Measurements from ENCODE around the gene BUD13. TPM values are rescaled to one million over a fixed set of nuclear protein-coding genes. Genes with fewer than 3 reads are reported as not detected.
A peak's percentile ranks its signal among the peaks of the same experiment; 100 is the strongest.
"Not testable (repeated sequence)": the region's sequence is repeated elsewhere in the genome, so short reads cannot be mapped to it uniquely, and the experiment has no call there.

Gene BUD13
- polyA plus RNA-seq, 4 donors = 33.8 to 40.4 (median 36.7) TPM

- no peak for DNase-seq (ENCODE audit: low read depth in 4 of 4, low spot score in 3 of 4)
Measured at GRCh38 chr11:116771935-116772334, 852 bp downstream of the BUD13 start.

DNA sequence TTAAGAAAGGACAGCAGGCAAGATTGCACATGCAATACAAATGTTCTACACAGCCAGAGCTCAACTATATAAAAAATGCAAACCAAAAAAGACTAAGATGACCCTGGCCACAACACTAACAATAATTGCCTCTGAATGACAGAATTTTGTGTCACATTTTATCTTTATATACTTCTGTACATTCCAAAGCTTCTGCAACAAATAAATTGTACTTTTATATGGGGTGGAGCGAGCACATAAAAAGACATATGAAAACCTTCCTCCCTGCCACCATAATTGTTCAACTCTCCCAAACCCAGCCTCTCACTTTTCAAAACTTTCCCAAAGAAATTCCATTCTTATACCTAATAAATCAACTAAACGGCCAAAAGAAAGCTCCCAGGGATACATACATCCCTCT is 10.7 kb downstream of the BUD13 start:
- DNase-seq (ENCODE audit: low read depth in 4 of 4, low spot score in 3 of 4) = no peak

DNA sequence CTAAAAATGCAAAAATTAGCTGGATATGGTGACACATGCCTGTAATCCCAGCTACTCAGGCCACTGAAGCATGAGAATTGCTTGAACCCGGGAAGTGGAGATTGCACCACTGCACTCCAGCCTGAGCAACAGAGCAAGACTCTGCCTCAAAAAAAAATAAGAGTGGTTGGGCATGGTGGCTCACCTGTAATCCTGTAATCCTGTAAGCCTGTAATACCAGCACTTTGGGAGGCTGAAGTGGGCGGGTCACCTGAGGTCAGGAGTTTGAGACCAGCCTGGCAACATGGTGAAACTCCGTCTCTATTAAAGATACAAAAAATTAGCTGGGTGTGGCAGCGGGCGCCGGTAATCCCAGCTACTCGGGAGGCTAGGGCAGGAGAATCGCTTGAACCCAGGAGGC is 16.7 kb downstream of the BUD13 start:
- DNase-seq (ENCODE audit: low read depth in 4 of 4, low spot score in 3 of 4) = not testable (repeated sequence)

GRCh38 chr11:116750070-116750718 is 22.6 kb downstream of the BUD13 start:
- DNase-seq (ENCODE audit: low read depth in 4 of 4, low spot score in 3 of 4) = no peak

DNA sequence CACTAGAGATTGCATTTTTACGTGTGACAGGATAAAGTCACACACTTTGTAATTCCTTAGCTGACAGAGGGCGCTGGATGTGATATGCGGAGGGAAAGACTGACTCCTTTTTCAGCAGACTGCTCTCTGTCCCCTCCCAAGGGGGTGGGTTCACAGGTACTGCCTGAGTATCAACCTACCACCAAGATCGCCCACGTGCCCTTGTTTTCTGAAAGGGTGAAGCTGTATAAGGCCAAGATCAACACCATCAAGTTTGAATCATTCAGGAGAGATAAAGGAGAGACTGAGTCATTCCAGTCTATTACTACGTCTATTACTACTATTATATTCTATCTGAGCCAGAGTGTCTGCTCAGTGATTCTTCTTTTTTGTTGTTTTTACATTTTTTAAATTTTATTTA is 30.7 kb downstream of the BUD13 start:
- no peak for DNase-seq (ENCODE audit: low read depth in 4 of 4, low spot score in 3 of 4)

DNA sequence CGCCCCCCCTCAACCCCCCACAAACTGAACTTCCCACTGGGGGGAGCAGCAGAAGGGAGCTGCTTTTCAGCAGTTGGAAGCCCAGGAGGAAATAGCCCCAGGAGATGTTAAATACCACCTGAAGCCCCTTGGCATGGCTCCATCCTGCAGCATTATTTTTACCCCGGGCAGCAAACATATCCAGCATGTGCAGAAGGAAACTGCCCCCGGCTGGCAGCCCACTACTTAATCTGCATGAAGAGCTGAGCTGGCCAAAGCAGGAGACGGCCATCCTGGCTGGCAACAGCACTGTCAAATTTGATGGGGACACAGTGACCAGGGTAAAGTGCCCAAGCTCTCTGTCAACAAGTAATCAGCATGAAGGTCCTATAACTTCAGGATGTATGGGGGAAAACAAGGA is 32.0 kb downstream of the BUD13 start:
- no peak for DNase-seq (ENCODE audit: low read depth in 4 of 4, low spot score in 3 of 4)

DNA sequence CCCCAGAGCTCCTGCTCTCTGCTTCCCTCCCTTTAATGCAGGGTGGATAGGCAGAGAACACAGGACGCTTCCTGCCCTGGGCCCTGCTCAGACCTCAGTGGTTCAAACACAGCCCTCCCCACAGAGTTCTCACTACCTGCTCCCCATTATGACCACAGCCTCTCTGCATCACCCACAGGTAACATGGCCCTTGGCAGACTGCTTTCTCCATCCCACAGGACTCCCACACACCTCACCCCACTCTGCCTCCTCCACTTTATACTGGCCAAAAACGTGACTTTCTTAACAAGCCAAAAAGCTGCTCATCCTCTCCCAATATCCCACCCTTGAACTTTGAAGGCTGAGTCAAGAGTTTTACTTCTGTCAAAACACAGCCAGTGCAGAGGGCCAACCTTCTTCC is 33.8 kb downstream of the BUD13 start:
- DNase-seq (ENCODE audit: low read depth in 4 of 4, low spot score in 3 of 4) = no peak

DNA sequence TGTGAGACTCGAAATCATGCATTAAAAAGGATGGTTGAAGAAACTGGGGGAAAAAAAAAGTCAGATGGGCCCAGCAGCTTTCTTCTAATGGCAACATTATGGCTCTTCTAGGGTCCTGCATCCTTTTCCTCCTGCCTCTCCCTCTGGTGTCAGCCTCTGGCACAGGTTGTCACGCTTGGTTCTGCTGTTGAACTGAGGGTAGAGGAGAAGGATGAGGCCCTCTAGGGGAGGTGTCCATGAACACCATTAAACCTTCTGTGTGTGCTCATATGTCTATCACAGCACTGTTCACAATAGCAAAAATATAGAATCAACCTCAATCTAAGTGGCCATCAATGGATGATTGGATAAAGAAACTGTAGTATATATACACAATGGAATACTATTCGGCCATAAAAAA is 36.0 kb downstream of the BUD13 start:
- DNase-seq (ENCODE audit: low read depth in 4 of 4, low spot score in 3 of 4) = no peak

DNA sequence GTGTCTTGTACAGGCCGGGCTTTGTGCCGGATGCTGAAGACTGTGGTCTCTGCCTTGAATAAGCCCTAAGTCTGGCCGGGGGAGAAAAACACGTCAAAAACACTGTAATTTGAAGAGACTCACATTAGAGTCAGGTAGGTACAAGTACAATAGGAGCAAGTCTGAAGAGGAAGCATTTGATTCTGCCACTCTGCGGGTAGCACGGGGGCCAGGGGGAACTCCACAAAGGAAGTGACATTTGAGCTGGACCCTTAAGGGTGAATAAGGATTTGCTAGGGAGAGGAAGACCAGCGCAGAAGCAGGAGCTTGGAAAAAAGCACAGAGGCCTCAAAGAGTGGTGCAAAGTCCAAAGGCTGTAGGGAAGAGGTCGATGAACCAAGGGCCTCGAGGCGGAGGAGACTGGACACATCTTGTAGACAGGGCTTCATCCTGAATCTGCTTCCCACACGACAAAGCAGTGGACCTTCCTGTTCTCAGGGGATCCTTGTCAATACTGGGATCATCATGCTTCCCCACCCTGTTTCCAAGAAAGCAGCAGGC is 38.7 kb downstream of the BUD13 start:
- no peak for DNase-seq (ENCODE audit: low read depth in 4 of 4, low spot score in 3 of 4)

DNA sequence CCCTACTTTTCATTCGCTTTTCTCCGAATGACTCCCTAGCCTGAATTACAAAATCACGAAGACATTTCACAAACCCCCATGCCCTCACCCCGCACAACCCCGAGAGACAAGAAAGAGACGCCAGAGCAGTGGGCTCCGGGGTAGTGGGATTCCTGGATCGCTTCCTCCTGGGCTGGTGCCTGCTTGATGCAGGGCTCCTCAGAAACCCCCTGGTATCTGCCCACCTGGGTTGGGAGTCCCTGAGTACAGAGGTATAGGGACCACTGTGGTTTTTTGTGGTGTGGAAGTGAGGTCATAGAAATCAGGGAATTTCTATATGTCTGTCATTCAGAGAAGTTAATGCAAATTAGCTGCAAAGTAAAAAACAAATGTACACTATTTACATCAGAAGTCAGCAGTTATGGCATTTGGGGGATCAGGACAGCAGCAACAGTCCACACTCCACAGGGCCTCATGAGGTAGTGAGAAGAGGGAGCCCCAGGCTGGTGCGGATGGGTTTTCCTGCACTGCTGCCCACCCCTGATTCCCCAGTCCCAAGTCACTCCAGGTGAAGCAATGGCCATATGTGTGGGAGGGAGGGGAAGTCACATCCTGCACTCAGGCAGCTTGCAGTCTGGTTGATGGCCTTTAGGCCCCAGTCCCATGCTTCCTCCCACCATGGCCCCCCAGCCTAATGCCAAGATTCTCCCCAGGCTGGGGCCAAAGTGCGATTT is 39.6 kb downstream of the BUD13 start:
- DNase-seq (ENCODE audit: low read depth in 4 of 4, low spot score in 3 of 4) = no peak

GRCh38 chr11:116732271-116733042 is 40.3 kb downstream of the BUD13 start:
- peak; percentile 34 to 50 (median 44) for DNase-seq (ENCODE audit: low read depth in 4 of 4, low spot score in 3 of 4)

DNA sequence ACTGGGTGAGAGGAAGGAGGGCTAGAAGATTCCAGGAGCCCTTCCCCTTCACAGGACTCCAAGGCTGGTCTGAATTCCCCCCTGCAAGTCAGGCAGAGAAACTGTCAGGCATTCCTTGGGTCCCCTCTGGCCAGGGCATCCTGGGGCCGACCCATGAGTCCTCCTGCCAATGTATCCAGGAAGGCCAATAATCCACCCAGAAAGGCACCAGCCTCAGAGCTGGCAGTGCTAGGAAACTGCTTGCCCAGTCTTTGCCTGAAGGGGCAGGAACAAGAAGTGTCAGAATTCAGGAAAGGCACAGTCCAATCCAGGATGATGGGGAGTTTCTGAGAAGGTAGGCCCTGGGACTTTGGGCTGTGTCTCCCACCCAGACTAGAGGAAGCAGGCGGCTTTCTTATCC is 41.0 kb downstream of the BUD13 start:
- DNase-seq (ENCODE audit: low read depth in 4 of 4, low spot score in 3 of 4) = no peak

DNA sequence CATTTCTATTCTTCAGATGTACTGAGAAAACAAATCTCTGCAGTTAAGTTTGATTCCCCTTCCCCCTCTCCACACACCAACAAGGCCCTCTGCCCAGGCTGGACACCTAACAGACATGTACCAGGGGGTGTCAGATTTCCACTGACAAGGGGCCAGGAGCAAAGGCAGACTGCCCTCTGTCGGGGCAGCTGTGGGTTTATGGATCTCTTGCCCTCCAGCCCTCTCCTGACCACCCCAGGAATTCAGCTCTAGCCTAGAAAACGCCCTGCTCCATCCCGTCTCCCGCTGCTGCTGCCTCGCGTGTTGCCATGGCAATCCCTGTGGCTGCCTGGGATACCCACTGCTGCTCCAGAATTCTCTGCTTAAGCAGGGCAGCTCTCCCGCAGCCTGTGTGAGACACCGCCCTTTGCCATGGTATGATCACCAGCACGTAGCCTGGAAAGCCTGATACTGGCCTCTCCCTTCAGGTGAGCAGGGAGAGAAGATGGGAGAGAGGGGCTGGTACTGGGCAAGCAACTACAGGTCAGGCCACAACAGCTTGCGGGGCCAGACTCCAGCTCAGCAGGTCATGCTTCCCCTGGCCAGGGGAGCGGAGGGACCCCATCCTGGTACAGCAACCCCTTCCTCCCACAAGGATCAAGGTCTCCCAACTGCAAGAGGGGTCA is 41.6 kb downstream of the BUD13 start:
- DNase-seq (ENCODE audit: low read depth in 4 of 4, low spot score in 3 of 4) = no peak

- no peak for DNase-seq (ENCODE audit: low read depth in 4 of 4, low spot score in 3 of 4)
Measured at GRCh38 chr11:116730601-116731000, 42.2 kb downstream of the BUD13 start.

GRCh38 chr11:116730241-116730561 is 42.6 kb downstream of the BUD13 start:
- DNase-seq (ENCODE audit: low read depth in 4 of 4, low spot score in 3 of 4) = no peak

GRCh38 chr11:116729501-116730240 is 43.1 kb downstream of the BUD13 start:
- DNase-seq (ENCODE audit: low read depth in 4 of 4, low spot score in 3 of 4) = no peak

- no peak for DNase-seq (ENCODE audit: low read depth in 4 of 4, low spot score in 3 of 4)
Measured at GRCh38 chr11:116727990-116728389, 44.8 kb downstream of the BUD13 start.

DNA sequence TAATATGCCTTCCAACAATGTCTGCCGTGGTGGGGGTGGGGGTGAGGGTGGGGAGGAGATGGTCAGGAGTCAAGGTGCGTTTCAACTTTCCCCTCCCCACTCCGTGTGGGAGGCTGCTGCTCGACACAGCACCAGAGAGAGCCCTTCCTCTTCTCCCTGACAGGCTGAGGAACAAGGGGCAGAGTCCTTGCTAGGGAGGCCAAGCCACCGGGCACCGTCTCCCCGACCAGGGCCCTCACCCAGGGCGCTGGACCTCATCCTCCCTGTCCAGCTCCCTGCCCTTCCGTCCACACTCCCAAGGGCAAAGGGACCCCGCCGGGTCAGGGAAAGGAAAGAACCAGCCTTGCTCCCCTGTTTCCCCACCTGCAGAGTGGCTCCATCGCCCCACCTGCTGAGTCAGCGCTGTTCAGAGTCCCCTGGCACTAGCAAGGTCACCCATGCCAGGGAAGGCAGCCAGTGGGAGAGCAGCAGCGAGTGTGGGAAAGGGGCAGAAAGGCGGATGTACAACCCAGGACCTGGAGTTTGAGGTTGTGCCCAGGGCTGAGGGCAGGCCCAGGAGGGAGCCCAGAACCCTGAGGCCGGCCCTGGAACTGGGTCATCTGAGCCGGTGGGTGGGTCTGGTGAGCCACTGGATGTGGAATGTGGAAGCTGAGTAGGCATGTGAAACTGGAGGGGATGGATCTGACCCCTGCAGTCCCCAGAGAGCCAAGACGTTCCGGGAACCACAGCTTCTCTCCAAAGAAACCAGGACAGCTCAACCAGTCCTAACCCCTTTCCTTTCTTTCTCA is 47.2 kb downstream of the BUD13 start:
- DNase-seq (ENCODE audit: low read depth in 4 of 4, low spot score in 3 of 4) = no peak

- no peak for DNase-seq (ENCODE audit: low read depth in 4 of 4, low spot score in 3 of 4)
Measured at GRCh38 chr11:116724813-116725212, 48.0 kb downstream of the BUD13 start.

DNA sequence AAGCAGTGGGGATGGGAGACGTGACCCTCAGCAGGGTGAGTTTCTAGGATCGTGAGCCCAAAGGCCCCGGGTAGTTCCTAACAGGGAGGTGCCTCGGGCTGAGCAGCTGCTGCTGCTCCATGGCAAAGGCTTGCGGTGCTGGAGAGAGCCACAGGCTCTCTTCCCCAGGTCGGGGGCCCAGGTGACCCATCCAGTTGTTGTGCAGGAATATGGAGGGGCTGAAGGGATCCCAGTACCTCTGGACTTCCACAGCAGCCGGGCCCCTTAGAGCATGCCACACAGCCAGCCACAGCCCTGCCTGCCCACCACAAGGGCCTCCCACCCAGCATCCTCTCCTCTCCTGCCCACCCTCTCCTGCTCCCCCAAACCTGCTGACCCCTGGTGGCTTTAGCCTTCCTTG is 49.3 kb downstream of the BUD13 start:
- DNase-seq (ENCODE audit: low read depth in 4 of 4, low spot score in 3 of 4) = no peak

Data from right renal pelvis (tissue), 4 donors.